DOHH2 (cell line): Measurements from ENCODE around the gene MTERF4.

Experiments used
- H3F3A ChIP-seq: fragments of 200-600 bp; sonication (generic), shearing (Covaris generic); 2 replicates; pipeline ENCODE4 v1.6.0; 2016; ENCODE audit warnings: antibody characterized with exemption, mild to moderate bottlenecking; ENCODE audit not compliant: control insufficient read depth, insufficient read depth
- H3K27ac ChIP-seq: fragments of 200-600 bp; sonication (generic); 2 replicates; pipeline ENCODE4 v1.5.1; 2014; ENCODE audit warnings: low read depth, mild to moderate bottlenecking, low read length, moderate library complexity
- H3K27me3 ChIP-seq: fragments of 200-600 bp; sonication (generic); 2 replicates; pipeline ENCODE4 v1.6.1; 2014; ENCODE audit warnings: mild to moderate bottlenecking, low read length, mixed read lengths; ENCODE audit not compliant: control insufficient read depth
- H3K36me3 ChIP-seq: fragments of 200-600 bp; sonication (generic); 2 replicates; pipeline ENCODE4 v1.6.1; 2014; ENCODE audit warnings: mild to moderate bottlenecking, low read length, moderate library complexity, mixed read lengths; ENCODE audit not compliant: control insufficient read depth
- H3K4me1 ChIP-seq: fragments of 200-600 bp; sonication (generic); 2 replicates; pipeline ENCODE4 v1.6.1; 2014; ENCODE audit warnings: mild to moderate bottlenecking, low read length, mixed read lengths; ENCODE audit not compliant: control insufficient read depth
- H3K4me2 ChIP-seq: fragments of 200-600 bp; sonication (generic); 2 replicates; pipeline ENCODE4 v1.6.0; 2014; ENCODE audit warnings: mild to moderate bottlenecking, low read length, moderate library complexity
- H3K4me3 ChIP-seq: fragments of 200-600 bp; sonication (generic); 2 replicates; pipeline ENCODE4 v1.5.1; 2014; ENCODE audit warnings: mild to moderate bottlenecking, low read length, mixed read lengths
- H3K79me2 ChIP-seq: fragments of 200-600 bp; sonication (generic); 2 replicates; pipeline ENCODE4 v1.6.1; 2014; ENCODE audit warnings: mild to moderate bottlenecking, low read length, mixed read lengths; ENCODE audit not compliant: control insufficient read depth
- H3K9me2 ChIP-seq: fragments of 200-600 bp; sonication (generic); replicated peaks from 2 replicates; pipeline ENCODE4 v1.6.1; 2014; ENCODE audit warnings: mild to moderate bottlenecking, low read length, mixed read lengths; ENCODE audit not compliant: control insufficient read depth
- H3K9me3 ChIP-seq: fragments of 200-600 bp; sonication (generic); 2 replicates; pipeline ENCODE4 v1.6.1; 2014; ENCODE audit warnings: antibody characterized with exemption, low read length, mixed read lengths; ENCODE audit not compliant: control insufficient read depth, insufficient read depth
- H4K20me1 ChIP-seq: fragments of 200-600 bp; sonication (generic); 2 replicates; pipeline ENCODE4 v1.6.0; 2014; ENCODE audit warnings: low read depth, mild to moderate bottlenecking, antibody characterized with exemption, low read length, moderate library complexity; ENCODE audit not compliant: control insufficient read depth, insufficient read depth
- EZH2phosphoT487 ChIP-seq: fragments of 200-600 bp; sonication (generic); IDR thresholded peaks from 2 replicates; pipeline ENCODE4 v1.6.1; 2017; ENCODE audit warnings: borderline replicate concordance, mild to moderate bottlenecking, antibody characterized with exemption, low read length, moderate library complexity, mixed read lengths
- TF ChIP-seq, protein P1 (sequence below): fragments of 200-600 bp; sonication (generic); IDR thresholded peaks from one replicate; pipeline ENCODE4 v1.5.1; 2014; ENCODE audit warnings: antibody characterized with exemption, mild to moderate bottlenecking, low read depth, low read length; ENCODE audit not compliant: poor library complexity, severe bottlenecking

The MTERF4 gene

GRCh38 chr2:241050624-241051577 lies 51.2 kb downstream of the MTERF4 start:
- peaks cover 4% of the 10 kb centered on the region; the same call in 1 of the 2 replicates for H3F3A ChIP-seq
- no peaks in the 10 kb centered on the region for H4K20me1 ChIP-seq
- H3K4me3 ChIP-seq = no peak overlapping the region
- H3K4me2 ChIP-seq = no peak overlapping the region
- TF ChIP-seq EZH2phosphoT487 = no peak
- TF ChIP-seq, protein P1, sequence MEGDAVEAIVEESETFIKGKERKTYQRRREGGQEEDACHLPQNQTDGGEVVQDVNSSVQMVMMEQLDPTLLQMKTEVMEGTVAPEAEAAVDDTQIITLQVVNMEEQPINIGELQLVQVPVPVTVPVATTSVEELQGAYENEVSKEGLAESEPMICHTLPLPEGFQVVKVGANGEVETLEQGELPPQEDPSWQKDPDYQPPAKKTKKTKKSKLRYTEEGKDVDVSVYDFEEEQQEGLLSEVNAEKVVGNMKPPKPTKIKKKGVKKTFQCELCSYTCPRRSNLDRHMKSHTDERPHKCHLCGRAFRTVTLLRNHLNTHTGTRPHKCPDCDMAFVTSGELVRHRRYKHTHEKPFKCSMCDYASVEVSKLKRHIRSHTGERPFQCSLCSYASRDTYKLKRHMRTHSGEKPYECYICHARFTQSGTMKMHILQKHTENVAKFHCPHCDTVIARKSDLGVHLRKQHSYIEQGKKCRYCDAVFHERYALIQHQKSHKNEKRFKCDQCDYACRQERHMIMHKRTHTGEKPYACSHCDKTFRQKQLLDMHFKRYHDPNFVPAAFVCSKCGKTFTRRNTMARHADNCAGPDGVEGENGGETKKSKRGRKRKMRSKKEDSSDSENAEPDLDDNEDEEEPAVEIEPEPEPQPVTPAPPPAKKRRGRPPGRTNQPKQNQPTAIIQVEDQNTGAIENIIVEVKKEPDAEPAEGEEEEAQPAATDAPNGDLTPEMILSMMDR = no peak
- H3K9me3 ChIP-seq = no peaks in the 10 kb centered on the region
- H3K9me2 ChIP-seq = no peaks in the 10 kb centered on the region
- 0 out of 2 replicates have a peak, but pooled peaks cover 3% of the 10 kb centered on the region for H3K79me2 ChIP-seq
- no peaks in the 10 kb centered on the region for H3K27me3 ChIP-seq
- H3K36me3 ChIP-seq = peaks cover 67% of the 10 kb centered on the region
- no peak overlapping the region for H3K27ac ChIP-seq
- H3K4me1 ChIP-seq = no peaks in the 10 kb centered on the region

GRCh38 chr2:241049739-241050623 lies 52.1 kb downstream of the MTERF4 start:
- H3K4me2 ChIP-seq = no peak overlapping the region
- no peaks in the 10 kb centered on the region for H3K4me1 ChIP-seq
- H3K4me3 ChIP-seq = no peak overlapping the region
- 0 out of 2 replicates have a peak, but pooled peaks cover 3% of the 10 kb centered on the region for H3K79me2 ChIP-seq
- H3K9me3 ChIP-seq = peaks cover 2% of the 10 kb centered on the region; the same call in 1 of the 2 replicates
- no peaks in the 10 kb centered on the region for H4K20me1 ChIP-seq
- H3K36me3 ChIP-seq = peaks cover 76% of the 10 kb centered on the region
- TF ChIP-seq EZH2phosphoT487 = no peak
- TF ChIP-seq, protein P1 = no peak
- no peaks in the 10 kb centered on the region for H3K27me3 ChIP-seq
- peaks cover 3% of the 10 kb centered on the region; the same call in 1 of the 2 replicates for H3F3A ChIP-seq
- no peak overlapping the region for H3K27ac ChIP-seq
- H3K9me2 ChIP-seq = no peaks in the 10 kb centered on the region

DNA sequence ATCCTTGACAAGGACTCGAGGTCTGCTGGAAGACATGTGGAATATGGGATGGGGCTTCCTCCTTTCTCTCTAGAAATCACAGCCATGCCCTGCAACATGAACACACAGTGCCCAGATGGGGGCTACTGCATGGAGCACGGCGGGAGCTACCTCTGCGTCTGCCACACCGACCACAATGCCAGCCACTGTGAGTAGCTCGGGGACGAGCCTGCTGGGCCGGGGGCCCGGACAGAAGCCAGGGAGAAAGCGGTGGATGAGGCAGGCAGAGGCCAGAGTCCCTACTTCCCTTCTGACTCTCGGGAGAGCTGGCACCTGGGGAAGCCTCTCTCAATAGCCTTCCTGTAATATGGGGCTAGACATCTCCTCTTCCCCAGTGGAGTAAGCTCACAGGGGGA lies 53.1 kb downstream of the MTERF4 start:
- Histone ChIP-seq H3K9me2 (no peaks in the 10 kb centered on the region), H3K4me3 (no peak overlapping the region), H3K79me2 (peaks cover 11% of the 10 kb centered on the region), H4K20me1 (no peaks in the 10 kb centered on the region), H3K4me2 (no peak overlapping the region), H3K36me3 (peaks cover 86% of the 10 kb centered on the region), H3K4me1 (peaks cover 7% of the 10 kb centered on the region), H3K27me3 (no peaks in the 10 kb centered on the region), H3K9me3 (peaks cover 9% of the 10 kb centered on the region; the same call in 1 of the 2 replicates), H3F3A (peaks cover 3% of the 10 kb centered on the region; the same call in 1 of the 2 replicates), H3K27ac (no peak overlapping the region)
- TF ChIP-seq EZH2phosphoT487 = no peak
- TF ChIP-seq, protein P1 = no peak
